Smooth muscle cell (in vitro differentiated cells): ENCODE measurements around the gene TMEM125. TPM values are rescaled to one million over a fixed set of nuclear protein-coding genes. Genes with fewer than 3 reads are reported as not detected.

Experiments
- DNase-seq: peaks from one replicate; lab custom pipeline; 2025; ENCODE audit not compliant: unreplicated experiment; lab: John Stamatoyannopoulos, UW
- H2AFZ ChIP-seq: fragments of 200-600 bp; sonication (generic); 2 replicates; pipeline ENCODE4 v1.6.0; 2016; ENCODE audit warnings: antibody characterized with exemption, low read depth, mild to moderate bottlenecking
- H3F3A ChIP-seq: fragments of 200-600 bp; sonication (generic); 2 replicates; pipeline ENCODE4 v1.6.0; 2017; ENCODE audit warnings: antibody characterized with exemption, low read depth
- H3K27ac ChIP-seq: fragments of 200-600 bp; sonication (generic); 2 replicates; pipeline ENCODE4 v1.5.1; 2016; ENCODE audit warnings: low read depth, mild to moderate bottlenecking
- H3K27me3 ChIP-seq: fragments of 200-600 bp; sonication (generic); 2 replicates; pipeline ENCODE4 v1.6.1; 2016; ENCODE audit warnings: low read depth, mild to moderate bottlenecking
- H3K36me3 ChIP-seq: fragments of 200-600 bp; sonication (generic); 2 replicates; pipeline ENCODE4 v1.5.1; 2016; ENCODE audit warnings: low read depth
- H3K4me1 ChIP-seq: fragments of 200-600 bp; sonication (generic); 2 replicates; pipeline ENCODE4 v1.5.1; 2016; ENCODE audit warnings: low read depth
- H3K4me2 ChIP-seq: fragments of 200-600 bp; sonication (generic); 2 replicates; pipeline ENCODE4 v1.6.0; 2016; ENCODE audit warnings: mild to moderate bottlenecking
- H3K4me3 ChIP-seq: fragments of 200-600 bp; sonication (generic); 2 replicates; pipeline ENCODE4 v1.5.1; 2016; ENCODE audit warnings: mild to moderate bottlenecking
- H3K79me2 ChIP-seq: fragments of 200-600 bp; sonication (generic); 2 replicates; pipeline ENCODE4 v1.6.0; 2016; ENCODE audit warnings: low read depth, mild to moderate bottlenecking
- H3K9ac ChIP-seq: fragments of 200-600 bp; sonication (generic); 2 replicates; pipeline ENCODE4 v1.6.0; 2016; ENCODE audit warnings: low read depth
- H3K9me3 ChIP-seq: fragments of 200-600 bp; sonication (generic); replicated peaks from 2 replicates; pipeline ENCODE4 v1.5.1; 2016; ENCODE audit warnings: low read depth
- H4K20me1 ChIP-seq: fragments of 200-600 bp; sonication (generic); 2 replicates; pipeline ENCODE4 v1.6.0; 2016; ENCODE audit warnings: low read depth
- WGBS: methylation state at CpG from one replicate; pipeline ENCODE4 v1.1.7; 2016; ENCODE audit warnings: low lambda C conversion rate; 5-methylcytosine and 5-hydroxymethylcytosine counted together
- polyA plus RNA-seq: library from polyadenylated mRNA; unstranded; fragments of >200 nt; fragmentation: Nextera tagmentation; extraction: Ambion mirVana; gene quantifications from 2 replicates; pipeline ENCODE4 v1.2.1, GENCODE V29; 2016
- total RNA-seq: library from RNA; depleted of rRNA; stranded (reverse); fragments of >200 nt; gene quantifications from 2 replicates; pipeline ENCODE4 v1.2.3, GENCODE V29; 2014
- TF ChIP-seq, protein P1 (sequence below): fragments of 200-600 bp; sonication (generic); IDR thresholded peaks from 2 replicates; pipeline ENCODE4 v1.5.1; 2017; ENCODE audit warnings: borderline replicate concordance, mild to moderate bottlenecking, antibody characterized with exemption; ENCODE audit not compliant: insufficient read depth, poor library complexity, severe bottlenecking

The TMEM125 gene
- total and polyA plus RNA-seq, 2 experiments from 2014 or later, result 1.4 to 4.2 TPM

DNA sequence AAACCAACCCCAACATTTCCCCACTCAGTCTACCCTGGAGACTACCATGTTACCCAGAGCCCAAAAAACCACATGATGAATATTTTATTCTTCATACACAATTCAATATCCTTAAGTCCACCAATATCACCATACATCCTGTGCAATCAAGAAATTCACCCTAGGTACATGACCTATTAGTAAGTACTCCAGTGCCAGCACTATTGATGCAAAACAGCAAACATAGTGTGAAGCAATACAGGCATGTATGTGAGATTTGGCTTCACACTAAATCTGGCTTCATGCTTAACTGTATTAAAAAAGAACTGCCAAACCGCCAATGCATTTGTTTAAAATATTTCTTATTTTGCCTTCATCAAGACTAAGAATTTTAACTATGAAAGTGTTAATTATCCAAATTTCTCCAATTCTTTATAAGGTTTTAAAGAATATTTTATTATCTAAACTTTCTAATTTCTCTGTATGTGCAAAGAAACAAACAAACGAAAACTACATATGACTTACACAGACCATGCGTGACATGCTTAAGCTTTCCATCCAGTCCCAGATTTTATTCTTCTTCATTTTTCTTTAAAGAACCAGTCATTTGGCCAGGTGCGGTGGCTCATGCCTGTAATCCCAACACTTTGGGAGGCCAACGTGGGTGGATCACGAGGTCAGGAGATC is 22.4 kb upstream of the TMEM125 start:
- Histone ChIP-seq H3K27me3 (no peaks in the 10 kb centered on the region), H3K4me3 (no peak overlapping the region), H4K20me1 (no peaks in the 10 kb centered on the region), H2AFZ (no peak overlapping the region), H3K9ac (no peak overlapping the region), H3K9me3 (no peaks in the 10 kb centered on the region), H3K36me3 (no peaks in the 10 kb centered on the region), H3K4me2 (no peak overlapping the region), H3K4me1 (no peaks in the 10 kb centered on the region), H3K27ac (no peak overlapping the region), H3K79me2 (no peaks in the 10 kb centered on the region), H3F3A (no peaks in the 10 kb centered on the region)
- 91% methylated on average over 6 of the region's 6 CpGs for WGBS
- TF ChIP-seq, protein P1, sequence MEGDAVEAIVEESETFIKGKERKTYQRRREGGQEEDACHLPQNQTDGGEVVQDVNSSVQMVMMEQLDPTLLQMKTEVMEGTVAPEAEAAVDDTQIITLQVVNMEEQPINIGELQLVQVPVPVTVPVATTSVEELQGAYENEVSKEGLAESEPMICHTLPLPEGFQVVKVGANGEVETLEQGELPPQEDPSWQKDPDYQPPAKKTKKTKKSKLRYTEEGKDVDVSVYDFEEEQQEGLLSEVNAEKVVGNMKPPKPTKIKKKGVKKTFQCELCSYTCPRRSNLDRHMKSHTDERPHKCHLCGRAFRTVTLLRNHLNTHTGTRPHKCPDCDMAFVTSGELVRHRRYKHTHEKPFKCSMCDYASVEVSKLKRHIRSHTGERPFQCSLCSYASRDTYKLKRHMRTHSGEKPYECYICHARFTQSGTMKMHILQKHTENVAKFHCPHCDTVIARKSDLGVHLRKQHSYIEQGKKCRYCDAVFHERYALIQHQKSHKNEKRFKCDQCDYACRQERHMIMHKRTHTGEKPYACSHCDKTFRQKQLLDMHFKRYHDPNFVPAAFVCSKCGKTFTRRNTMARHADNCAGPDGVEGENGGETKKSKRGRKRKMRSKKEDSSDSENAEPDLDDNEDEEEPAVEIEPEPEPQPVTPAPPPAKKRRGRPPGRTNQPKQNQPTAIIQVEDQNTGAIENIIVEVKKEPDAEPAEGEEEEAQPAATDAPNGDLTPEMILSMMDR, result no peak
- DNase-seq, result no peak

DNA sequence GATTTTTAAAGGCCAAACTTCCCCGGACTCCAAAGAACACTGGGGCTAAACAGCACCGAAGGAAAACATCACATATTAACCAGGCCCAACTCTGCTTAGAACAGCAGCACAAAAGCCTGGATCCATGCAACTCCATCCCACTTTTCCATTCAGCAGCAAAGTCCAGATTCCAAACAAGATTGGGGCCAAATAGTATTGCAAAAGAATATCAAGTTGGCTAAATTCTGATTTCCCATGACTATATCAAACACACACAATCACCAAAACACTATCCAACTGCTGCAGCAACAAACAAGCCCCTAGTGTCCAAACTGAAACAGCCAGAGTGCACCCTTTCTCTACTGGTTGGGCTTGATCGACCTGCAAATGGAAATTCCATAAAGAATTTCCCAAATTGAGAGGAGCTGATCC is 19.4 kb upstream of the TMEM125 start:
- Histone ChIP-seq H3K4me3 (no peak overlapping the region), H3K36me3 (no peaks in the 10 kb centered on the region), H3K27me3 (no peaks in the 10 kb centered on the region), H3K9me3 (no peaks in the 10 kb centered on the region), H3K79me2 (no peaks in the 10 kb centered on the region), H3K9ac (no peak overlapping the region), H3F3A (no peaks in the 10 kb centered on the region), H3K4me1 (no peaks in the 10 kb centered on the region), H3K4me2 (no peak overlapping the region), H3K27ac (no peak overlapping the region), H2AFZ (no peak overlapping the region), H4K20me1 (no peaks in the 10 kb centered on the region)
- DNase-seq, result no peak
- TF ChIP-seq, protein P1, result no peak
- 84% methylated on average over 3 of the region's 3 CpGs for WGBS

DNA sequence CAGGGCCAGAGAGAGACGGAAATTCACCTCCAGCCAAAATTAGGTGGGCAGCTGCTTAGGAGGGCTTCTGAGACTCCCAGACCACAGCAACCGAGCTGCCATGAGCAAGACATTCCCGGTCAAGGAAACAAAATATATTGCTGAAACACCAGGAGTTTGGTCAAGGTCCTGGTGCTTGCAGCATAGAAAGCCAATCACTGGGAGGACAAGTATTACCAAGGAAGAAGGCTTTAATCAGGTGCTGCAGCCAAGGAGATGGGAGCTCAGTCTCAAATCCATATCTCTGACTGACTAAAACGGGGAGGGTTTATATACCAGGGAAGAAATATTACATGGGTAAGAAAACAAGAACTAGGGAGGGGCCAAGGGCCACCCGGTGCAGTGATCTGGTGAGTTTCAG is 18.8 kb upstream of the TMEM125 start:
- DNase-seq, result no peak
- Histone ChIP-seq H3K36me3 (no peaks in the 10 kb centered on the region), H3K79me2 (no peaks in the 10 kb centered on the region), H4K20me1 (no peaks in the 10 kb centered on the region), H3K9ac (no peak overlapping the region), H3F3A (no peaks in the 10 kb centered on the region), H2AFZ (no peak overlapping the region), H3K27ac (no peak overlapping the region), H3K27me3 (no peaks in the 10 kb centered on the region), H3K4me2 (no peak overlapping the region), H3K4me3 (no peak overlapping the region), H3K4me1 (no peaks in the 10 kb centered on the region), H3K9me3 (no peaks in the 10 kb centered on the region)
- TF ChIP-seq, protein P1, result no peak
- WGBS, result 93% methylated on average over 5 of the region's 5 CpGs

DNA sequence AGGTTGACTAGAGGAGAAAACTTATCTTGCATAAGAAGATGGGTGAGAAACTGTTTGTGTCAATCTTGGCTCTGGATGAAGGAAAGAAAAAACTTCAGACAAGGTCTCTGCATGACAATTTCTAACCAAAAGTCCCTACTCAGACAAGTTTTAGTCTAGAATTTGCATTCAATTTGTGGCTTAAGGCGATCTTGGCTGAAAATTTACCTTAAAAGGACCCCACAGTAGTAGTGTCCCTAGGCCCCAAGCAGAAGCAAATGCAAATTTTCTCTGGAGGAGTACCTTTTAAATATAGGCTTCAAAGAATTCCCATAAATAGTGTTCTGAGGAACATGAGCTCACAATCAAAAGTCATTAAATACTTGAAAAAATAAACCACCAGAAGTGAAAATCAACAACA is 17.6 kb upstream of the TMEM125 start:
- H3K9me3 ChIP-seq, result no peaks in the 10 kb centered on the region
- no peak overlapping the region for H3K4me2 ChIP-seq
- no peaks in the 10 kb centered on the region for H3K4me1 ChIP-seq
- 81% methylated on average over 1 of the region's 1 CpG for WGBS
- no peaks in the 10 kb centered on the region for H3K36me3 ChIP-seq
- H3K9ac ChIP-seq, result no peak overlapping the region
- no peak overlapping the region for H2AFZ ChIP-seq
- H3F3A ChIP-seq, result no peaks in the 10 kb centered on the region
- no peak for DNase-seq
- H3K4me3 ChIP-seq, result no peak overlapping the region
- no peak overlapping the region for H3K27ac ChIP-seq
- no peaks in the 10 kb centered on the region for H3K79me2 ChIP-seq
- TF ChIP-seq, protein P1, result no peak
- no peaks in the 10 kb centered on the region for H4K20me1 ChIP-seq
- no peaks in the 10 kb centered on the region for H3K27me3 ChIP-seq
